ENCODE data around the gene SLC44A3. TPM values are rescaled to one million over a fixed set of nuclear protein-coding genes. Genes with fewer than 3 reads are reported as not detected.

The SLC44A3 gene
- total RNA-seq, 6 experiments from 2014 or later: 1.9 to 8.7 (median 7.4) TPM

DNA sequence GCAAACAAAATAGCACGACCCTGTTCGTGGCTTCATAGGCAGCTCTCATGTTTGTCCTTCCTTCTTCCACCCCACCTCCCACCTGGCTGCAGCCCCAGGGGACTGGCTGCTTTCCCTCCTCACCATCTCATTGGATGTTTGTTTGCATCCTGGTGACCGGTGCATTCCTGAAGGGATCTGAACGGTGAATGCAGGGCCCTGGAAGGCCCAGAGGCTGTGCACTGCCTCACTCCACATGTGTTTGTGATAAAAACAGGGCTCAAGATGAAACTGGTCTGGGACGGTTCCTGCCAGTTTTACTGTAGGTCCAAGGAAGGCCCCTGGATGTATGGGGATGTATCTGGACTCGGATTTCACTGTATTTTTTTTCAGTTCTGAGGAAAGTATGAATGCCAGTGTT lies 63.9 kb downstream of the SLC44A3 start:
- ATAC-seq (peak; percentile 44 to 71 (median 68)), DNase-seq (no peak)
- Histone ChIP-seq H3K9me3 (no peaks in the 10 kb centered on the region), H3K4me1 (peaks cover 0 to 10% (median 0%) of the 10 kb centered on the region in 4 donors), H3K36me3 (no peaks in the 10 kb centered on the region), H3K4me3 (no peak overlapping the region), H3K27ac (peak overlapping the region in 2 of 3 donors; percentile 5 to 33), H3K27me3 (no peaks in the 10 kb centered on the region)
- TF ChIP-seq POLR2A (IDR thresholded peaks at IDR 0.05): no peak
- TF ChIP-seq, protein P1, sequence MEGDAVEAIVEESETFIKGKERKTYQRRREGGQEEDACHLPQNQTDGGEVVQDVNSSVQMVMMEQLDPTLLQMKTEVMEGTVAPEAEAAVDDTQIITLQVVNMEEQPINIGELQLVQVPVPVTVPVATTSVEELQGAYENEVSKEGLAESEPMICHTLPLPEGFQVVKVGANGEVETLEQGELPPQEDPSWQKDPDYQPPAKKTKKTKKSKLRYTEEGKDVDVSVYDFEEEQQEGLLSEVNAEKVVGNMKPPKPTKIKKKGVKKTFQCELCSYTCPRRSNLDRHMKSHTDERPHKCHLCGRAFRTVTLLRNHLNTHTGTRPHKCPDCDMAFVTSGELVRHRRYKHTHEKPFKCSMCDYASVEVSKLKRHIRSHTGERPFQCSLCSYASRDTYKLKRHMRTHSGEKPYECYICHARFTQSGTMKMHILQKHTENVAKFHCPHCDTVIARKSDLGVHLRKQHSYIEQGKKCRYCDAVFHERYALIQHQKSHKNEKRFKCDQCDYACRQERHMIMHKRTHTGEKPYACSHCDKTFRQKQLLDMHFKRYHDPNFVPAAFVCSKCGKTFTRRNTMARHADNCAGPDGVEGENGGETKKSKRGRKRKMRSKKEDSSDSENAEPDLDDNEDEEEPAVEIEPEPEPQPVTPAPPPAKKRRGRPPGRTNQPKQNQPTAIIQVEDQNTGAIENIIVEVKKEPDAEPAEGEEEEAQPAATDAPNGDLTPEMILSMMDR (IDR thresholded peaks at IDR 0.05): no peak
- intact Hi-C loops (cut with DNase I): no loop called here
- 37% methylated on average over 5 of the region's 6 CpGs for WGBS (ENCODE audit: insufficient coverage, low coverage, low lambda C conversion rate, missing lambda C conversion rate)

DNA sequence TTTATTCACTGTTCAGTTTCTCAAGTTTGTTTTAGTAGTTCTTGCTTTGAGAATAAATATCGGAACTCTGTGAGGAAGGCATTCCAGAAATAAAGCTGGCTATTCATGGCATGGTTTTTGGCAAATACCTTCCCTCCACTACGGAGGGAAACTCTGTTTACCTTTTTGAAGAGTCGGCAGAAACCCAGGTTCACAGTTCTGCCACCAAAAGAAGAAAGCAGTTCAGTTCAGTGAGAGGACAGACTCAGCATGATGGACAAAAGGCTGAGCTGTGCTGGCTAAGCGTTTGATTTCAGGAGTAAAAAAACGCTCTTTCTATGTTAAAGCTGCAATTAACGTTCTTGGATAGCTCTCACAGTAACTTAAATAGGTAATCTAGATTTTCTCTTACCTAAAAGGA lies 64.3 kb downstream of the SLC44A3 start:
- WGBS (ENCODE audit: insufficient coverage, low coverage, low lambda C conversion rate, missing lambda C conversion rate): 68% methylated on average over 6 of the region's 6 CpGs
- H3K4me3 ChIP-seq: no peak overlapping the region
- H3K4me1 ChIP-seq: peaks cover 0 to 10% (median 0%) of the 10 kb centered on the region in 4 donors
- ATAC-seq (no peak), DNase-seq (no peak)
- no peaks in the 10 kb centered on the region for H3K9me3 ChIP-seq
- H3K27me3 ChIP-seq: no peaks in the 10 kb centered on the region
- intact Hi-C loops (cut with DNase I): no loop called here
- no peaks in the 10 kb centered on the region for H3K36me3 ChIP-seq
- H3K27ac ChIP-seq: peak overlapping the region in 1 of 3 donors; percentile 5
- TF ChIP-seq POLR2A (IDR thresholded peaks at IDR 0.05): no peak
- TF ChIP-seq, protein P1 (IDR thresholded peaks at IDR 0.05): no peak

DNA sequence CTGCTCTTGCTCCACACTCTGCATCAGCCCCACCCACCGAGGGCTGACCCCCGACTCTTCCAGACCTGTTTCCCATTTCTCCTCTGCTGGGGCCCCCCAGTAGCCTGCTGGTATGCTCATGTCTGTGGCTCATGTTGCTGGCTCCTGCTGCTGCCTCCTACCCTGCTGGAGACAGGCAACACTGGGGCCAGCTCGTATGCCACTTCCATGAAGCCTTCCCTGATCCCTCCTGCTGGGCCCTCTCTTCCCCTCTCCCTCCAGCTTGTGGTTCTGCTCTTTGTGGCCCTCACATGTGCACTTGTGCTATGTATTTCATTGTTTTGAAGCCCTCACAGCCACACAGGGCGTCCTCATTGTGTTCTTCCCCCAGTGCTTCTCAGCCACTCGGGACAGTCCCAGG lies 66.2 kb downstream of the SLC44A3 start:
- intact Hi-C loops (cut with DNase I): no loop called here
- Histone ChIP-seq H3K4me1 (peaks cover 0 to 10% (median 0%) of the 10 kb centered on the region in 4 donors), H3K4me3 (no peak overlapping the region), H3K27me3 (no peaks in the 10 kb centered on the region), H3K36me3 (no peaks in the 10 kb centered on the region), H3K27ac (no peak overlapping the region), H3K9me3 (no peaks in the 10 kb centered on the region)
- peak in 1 of 4 donors; percentile 13 for ATAC-seq
- 82% methylated on average over 3 of the region's 5 CpGs for WGBS (ENCODE audit: insufficient coverage, low coverage, low lambda C conversion rate, missing lambda C conversion rate)
- no peak for DNase-seq
- TF ChIP-seq, protein P1 (IDR thresholded peaks at IDR 0.05): no peak
- no peak for TF ChIP-seq POLR2A (IDR thresholded peaks at IDR 0.05)

DNA sequence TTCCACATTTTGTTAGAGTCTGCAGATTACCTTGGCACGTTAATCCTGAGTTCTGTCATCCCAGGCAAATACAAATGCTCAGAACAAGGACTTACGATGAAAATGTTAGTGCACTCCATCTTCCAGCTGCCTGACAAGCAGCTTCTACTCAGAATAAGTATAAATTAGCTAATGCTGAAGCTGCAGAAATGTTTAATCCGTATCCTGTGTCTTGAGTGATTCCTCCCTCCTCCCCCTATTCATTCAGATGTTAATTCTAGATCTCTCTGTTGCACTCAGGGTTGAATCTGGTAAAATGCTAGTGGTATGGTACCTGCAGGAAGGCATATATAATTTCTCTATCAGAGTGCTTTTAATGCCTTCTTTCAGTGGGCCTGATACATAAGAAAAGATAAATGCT lies 66.9 kb downstream of the SLC44A3 start:
- Histone ChIP-seq H3K27me3 (no peaks in the 10 kb centered on the region), H3K4me1 (peaks cover 0 to 10% (median 0%) of the 10 kb centered on the region in 4 donors), H3K4me3 (no peak overlapping the region), H3K9me3 (no peaks in the 10 kb centered on the region), H3K36me3 (no peaks in the 10 kb centered on the region), H3K27ac (no peak overlapping the region)
- intact Hi-C loops (cut with DNase I): no loop called here
- no peak for DNase-seq
- ATAC-seq: no peak
- WGBS (ENCODE audit: insufficient coverage, low coverage, low lambda C conversion rate, missing lambda C conversion rate): 70% methylated on average over 3 of the region's 3 CpGs
- TF ChIP-seq, protein P1 (IDR thresholded peaks at IDR 0.05): no peak
- TF ChIP-seq POLR2A (IDR thresholded peaks at IDR 0.05): no peak
